ENCODE measurements around the gene PDE6B.
"Not testable (repeated sequence)": the region's sequence is repeated elsewhere in the genome, so short reads cannot be mapped to it uniquely, and the experiment has no call there.

PDE6B gene

DNA sequence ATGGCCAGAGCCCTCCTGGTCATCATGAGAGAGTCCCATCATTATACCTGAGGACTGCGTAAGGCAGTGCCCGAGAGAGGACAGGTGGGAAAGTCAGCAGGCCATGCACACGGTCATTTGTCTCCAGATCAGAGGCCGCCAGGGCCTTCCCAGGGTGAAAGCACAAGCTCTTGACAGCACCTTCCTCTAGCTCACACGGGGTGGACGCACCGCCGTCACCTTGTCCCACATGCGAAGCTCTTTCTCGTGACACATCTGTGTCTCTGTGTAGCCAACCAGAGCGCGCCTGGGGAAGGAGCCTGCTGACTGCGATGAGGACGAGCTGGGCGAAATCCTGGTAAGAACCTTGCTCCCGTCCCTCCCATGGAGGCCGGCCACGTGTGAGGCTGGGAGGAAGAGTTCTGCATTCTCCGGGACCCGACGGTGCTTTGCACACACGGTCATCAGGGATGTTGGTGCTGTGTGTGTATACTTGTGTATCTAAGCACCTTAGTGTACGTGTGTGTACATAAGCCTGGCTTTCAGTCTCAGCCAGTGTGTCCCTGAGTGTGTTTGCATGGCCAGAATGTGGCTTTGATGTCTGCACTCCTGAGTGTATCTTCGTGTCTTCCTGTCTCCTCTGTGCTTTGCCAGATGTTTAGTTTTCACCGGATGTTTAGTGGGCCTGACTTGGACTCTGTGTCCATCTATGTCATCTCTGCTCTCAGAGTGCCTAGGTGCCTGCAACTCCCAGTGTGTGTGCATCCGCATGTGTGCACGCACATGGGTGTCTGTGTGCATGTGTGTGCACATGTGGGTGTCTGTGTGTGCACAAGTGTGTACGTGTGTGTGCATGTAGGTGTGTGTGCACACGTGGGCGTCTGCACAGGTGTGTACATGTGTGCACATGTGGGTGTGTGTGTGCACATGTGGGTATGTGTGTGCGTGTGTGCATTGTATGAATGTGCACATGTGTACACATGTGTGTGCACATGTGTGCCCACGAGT lies 33.6 kb downstream of the PDE6B start:
- no peak for DNase-seq

DNA sequence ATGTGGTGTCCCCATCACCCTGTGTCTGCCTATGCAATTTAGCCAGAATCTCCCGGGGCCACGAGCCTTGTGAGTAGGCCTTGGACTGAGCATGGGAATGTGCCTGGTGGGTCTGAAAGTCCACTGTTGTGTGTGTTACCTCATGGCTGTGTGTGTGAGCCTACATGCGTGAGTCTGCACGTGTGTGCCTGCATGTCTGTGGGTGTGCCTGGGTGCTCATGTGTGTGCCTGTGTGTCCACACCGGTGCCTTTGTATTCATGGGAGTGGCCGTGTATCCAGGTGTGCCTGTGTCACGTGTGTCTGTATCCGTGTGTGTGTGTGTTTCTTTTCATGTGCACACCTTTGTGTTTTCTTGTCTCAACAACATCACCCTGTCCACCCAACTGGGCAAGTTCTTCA lies 34.5 kb downstream of the PDE6B start:
- DNase-seq: no peak

DNA sequence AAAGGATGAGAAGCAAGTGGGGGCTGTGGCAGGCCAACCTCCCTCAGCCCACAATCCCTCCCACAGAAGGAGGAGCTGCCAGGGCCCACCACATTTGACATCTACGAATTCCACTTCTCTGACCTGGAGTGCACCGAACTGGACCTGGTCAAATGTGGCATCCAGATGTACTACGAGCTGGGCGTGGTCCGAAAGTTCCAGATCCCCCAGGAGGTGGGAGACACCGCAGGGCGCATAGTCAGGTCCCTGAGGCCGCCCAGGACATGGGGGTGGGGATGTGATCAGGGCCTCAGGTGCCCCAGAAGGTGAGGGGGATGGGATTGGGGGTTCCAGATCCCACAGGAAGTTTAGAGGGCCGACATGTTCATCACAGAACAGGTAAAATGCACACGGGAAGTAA lies 35.0 kb downstream of the PDE6B start:
- no peak for DNase-seq

DNA sequence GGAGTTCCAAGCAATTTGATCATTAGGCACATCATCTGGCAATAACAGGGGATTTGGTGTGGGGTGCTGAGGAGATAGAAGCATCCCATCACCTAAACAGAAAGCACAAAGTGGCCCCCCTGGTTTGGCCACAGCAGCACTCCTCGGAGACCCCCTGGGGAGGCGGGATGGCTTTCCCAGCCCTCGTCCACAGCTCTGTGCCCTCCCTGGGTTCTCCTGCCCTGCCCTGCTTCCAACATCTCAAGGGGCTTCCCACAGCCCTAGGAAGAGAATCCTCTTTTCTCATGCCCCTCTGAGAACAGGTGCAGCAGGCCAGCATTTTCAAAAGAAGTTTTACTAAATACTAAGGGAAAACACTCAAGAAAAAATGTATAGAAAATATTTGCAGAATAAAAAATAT lies 35.9 kb downstream of the PDE6B start:
- no peak for DNase-seq

DNA sequence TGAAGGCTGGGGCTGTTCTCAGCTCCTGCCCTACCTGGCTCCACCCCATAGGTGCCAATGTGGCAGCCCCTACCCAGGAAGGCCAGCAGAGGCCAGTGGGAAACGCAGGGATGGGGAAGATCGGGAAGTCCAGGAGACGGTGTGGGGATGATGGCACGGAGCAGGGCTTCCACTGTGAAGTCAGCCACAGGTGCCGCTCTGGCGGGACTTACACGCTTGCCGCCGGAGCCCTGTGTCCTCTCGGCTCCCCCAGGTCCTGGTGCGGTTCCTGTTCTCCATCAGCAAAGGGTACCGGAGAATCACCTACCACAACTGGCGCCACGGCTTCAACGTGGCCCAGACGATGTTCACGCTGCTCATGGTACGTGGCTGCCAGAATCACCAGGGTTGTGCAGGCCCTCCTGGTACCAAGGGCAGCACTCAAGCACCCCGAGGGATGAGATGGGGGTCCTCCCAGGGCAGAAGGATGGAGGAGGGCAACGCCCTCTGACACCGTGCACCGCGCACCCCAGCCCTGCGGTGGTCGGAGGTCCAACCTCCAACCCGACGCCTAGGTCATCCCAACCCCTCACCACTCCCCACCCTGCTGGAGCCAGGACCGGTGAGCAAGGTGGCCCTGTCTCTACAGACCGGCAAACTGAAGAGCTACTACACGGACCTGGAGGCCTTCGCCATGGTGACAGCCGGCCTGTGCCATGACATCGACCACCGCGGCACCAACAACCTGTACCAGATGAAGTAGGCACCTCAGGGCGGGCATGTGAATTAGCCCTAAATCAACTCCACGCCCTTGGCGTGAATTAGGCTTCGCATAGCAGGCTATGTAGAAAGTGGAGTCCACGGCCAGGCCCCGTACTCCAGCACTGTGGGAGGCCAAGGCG lies 36.7 kb downstream of the PDE6B start:
- no peak for DNase-seq

DNA sequence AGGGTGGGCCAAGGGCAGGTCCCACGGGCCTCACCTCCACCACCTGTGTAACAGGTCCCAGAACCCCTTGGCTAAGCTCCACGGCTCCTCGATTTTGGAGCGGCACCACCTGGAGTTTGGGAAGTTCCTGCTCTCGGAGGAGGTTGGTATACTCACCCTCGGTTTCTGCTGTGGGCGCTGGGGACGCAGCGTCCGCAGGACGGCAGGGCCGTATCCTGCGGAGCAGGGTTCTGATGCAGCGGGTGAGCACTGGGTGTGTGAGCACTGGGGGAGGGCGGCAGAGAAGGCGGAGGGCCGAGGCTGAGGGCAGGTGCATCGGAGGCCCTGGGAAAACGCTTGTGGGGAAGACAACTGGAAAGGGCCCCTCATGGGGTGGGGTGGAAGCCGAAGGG lies 37.7 kb downstream of the PDE6B start:
- no peak for DNase-seq

DNA sequence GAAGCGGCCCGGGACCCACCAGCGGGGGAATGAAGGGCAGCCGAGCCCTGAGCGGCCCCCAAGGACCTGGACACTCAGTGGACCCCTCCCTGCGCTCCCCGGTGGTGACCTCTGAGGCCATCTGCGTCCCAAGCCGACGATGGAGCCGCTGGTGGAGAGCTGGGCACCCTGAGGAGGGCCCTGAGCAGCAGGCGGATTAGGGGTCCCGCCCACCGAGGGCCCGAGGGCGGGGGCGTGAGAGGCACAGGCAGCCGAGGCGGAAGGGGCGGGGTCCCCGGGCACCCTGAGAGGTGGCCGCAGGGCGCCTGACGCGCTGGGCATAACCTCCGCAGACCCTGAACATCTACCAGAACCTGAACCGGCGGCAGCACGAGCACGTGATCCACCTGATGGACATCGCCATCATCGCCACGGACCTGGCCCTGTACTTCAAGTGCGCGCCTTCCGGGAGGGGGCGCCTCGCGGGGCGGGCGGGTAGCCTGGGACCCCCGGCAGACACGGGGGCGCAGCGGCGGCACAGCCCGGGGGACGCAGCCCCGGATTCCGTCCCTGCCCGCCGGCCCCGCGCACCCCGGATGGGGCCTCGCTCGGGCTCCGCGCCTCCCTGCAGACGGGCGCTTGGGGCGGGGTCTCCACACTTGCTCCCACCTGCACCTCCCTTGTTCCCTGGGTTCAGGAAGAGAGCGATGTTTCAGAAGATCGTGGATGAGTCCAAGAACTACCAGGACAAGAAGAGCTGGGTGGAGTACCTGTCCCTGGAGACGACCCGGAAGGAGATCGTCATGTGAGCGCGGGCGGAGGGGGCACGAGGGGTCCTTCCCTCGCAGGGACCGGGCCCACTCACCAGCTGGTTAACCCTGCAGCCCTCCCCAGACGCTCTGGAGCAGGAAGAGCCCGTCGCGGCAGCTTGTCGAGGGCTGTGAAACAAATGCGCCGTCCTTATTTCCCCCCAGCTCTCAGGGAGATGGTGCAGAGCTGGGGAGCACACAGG lies 38.4 kb downstream of the PDE6B start:
- DNase-seq: peak; percentile 25

DNA sequence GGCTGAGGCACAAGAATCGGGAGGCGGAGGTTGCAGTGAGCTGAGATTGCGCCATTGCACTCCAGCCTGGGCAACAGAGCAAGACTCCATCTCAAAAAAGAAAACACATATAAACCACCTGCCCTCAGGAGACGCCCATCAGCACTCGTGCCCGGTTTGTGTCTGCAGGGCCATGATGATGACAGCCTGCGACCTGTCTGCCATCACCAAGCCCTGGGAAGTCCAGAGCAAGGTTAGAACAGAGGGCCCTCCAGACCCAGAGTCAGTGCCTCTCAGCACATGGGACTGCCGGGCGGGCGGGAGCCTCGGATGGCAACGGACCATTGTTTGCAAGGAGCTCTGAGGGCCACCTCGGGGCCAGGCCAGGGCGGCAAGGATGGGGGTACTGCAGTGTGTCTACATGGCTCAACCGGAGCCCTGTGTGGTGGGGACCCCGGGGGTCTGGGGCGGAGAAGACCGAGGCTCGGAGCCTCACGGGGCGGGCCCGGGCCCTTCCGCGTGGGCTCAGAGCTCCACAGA lies 39.4 kb downstream of the PDE6B start:
- no peak for DNase-seq

DNA sequence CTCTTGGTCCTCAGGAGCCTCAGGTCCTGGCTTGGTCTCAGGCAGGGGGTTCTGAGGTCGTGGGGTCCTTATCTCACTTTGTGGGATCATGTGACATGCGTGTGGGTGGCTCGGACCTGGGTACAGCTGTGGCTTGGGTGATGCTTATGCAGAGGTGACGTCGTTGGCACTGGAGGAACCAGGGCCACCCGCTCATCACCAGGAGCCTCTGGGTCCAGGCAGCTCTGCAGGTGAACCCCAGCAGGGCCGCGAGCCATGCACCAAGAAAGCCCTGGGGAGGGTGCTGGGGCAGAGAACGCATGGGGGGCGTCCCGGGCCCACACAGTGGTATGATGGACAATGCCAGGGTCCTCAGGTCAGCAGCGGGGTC lies 40.0 kb downstream of the PDE6B start:
- DNase-seq: no peak

DNA sequence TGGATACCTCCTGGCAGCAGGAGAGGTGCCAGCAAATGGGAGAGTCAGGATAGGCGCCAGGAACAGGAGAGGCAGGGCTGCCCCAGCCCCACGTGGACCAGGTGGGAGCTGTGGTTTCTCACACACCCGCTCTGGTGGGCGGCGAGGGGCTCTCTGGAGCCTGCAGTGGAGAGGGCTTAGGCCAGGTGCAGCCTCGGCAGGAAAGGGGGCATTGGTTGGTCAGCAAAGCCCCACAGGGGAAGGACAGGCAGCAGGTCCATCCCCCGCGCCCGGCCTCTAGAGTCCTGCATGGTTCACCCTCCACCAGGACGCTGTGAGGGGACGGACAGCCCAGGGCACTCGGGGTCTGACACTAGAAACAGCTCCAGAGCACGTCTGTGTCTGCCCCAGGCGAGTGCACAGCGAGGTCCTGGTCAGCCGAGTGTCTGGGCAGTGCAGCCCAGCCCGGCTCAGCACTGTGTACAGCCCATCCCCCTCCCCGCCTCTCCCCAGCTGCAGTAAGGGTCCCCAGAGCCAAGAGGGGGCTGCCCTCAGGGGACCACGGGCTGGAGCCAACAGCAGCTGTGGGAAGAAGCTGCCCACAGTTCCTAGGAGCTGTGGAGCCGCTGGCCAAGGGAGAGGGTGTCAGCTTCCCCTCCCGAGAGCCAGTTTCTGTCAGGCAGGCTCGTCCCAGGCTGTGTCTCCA lies 40.5 kb downstream of the PDE6B start:
- no peak for DNase-seq

DNA sequence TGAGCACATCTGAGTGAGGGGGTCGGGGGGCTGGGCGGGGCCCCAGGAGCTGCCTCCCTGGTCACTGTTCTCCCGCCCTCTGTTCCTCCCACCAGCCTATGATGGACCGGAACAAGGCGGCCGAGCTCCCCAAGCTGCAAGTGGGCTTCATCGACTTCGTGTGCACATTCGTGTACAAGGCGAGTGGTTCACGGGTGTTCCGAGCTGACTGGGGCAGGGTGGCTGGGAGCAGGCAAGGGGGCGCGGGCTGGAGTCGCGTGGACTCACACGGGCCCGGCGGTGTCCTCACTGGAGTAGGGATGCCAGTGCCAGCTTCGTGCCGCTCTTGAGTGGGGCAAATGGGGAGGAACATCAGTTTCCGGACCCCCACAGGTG lies 41.0 kb downstream of the PDE6B start:
- DNase-seq: no peak

DNA sequence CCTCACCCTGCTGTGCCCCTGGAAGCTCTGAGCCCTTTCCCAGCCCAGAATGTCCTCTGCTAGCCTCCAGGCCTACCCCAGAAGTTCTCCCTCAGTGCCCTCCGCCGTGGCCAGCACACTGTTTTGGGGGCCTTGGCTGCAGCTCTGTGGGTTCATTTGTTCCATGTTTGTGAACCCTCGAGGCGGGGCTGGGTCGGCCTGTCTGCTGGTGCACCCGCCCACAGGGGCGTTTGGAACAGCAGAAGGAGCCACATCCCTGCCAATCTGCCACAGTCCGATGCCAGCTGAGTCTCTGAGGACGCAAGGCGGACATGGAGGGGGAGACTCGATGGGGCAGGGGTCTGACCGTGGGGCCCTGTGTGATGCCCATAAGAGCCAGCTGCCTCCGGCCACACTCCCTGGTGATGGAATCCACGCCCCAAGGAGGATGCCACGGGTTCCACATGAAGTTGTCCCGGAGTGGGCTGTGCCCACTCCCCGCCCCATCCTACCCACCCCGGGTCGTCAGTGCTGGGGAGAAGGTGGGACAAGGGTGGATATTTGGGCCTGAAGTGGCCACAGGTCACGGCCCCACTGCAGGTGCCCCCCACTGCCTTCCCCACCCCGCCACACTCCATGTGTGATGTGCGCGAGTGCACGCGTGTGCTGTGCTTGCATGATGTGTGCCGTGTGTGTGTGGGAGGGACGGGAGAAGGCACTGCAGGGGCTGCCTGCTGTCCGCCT lies 41.6 kb downstream of the PDE6B start:
- DNase-seq: no peak

DNA sequence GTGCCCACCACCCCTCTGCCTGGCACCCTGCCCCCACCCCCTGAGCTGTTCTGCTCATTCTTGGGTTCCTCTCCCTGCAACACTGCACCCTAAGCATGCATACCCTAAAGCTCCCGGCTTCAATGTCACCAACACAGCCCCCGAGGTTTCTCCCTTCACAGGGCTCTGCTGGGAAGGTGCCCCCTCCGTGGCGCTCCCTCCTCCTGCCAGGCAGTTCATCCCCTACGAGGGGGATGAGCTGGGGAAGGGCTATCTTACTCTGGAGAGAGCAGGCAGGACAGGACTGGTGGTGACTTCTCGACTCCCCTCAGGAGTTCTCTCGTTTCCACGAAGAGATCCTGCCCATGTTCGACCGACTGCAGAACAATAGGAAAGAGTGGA lies 42.2 kb downstream of the PDE6B start:
- DNase-seq: no peak

DNA sequence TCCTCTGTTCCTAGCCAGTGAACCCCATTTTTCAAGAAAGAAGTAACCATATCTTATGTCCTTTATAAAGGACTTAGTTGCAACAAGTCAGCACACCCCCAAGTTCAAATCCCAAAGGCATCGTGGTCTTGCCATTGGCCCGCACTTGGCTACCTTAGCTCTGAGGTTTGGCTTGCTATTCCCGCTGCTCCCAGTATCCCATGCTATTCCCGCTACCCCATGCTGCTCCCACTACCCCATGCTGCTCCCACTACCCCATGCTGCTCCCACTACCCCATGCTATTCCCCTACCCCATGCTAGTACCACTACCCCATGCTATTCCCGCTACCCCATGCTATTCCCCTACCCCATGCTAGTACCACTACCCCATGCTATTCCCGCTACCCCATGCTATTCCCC lies 42.8 kb downstream of the PDE6B start:
- not testable (repeated sequence) for DNase-seq

DNA sequence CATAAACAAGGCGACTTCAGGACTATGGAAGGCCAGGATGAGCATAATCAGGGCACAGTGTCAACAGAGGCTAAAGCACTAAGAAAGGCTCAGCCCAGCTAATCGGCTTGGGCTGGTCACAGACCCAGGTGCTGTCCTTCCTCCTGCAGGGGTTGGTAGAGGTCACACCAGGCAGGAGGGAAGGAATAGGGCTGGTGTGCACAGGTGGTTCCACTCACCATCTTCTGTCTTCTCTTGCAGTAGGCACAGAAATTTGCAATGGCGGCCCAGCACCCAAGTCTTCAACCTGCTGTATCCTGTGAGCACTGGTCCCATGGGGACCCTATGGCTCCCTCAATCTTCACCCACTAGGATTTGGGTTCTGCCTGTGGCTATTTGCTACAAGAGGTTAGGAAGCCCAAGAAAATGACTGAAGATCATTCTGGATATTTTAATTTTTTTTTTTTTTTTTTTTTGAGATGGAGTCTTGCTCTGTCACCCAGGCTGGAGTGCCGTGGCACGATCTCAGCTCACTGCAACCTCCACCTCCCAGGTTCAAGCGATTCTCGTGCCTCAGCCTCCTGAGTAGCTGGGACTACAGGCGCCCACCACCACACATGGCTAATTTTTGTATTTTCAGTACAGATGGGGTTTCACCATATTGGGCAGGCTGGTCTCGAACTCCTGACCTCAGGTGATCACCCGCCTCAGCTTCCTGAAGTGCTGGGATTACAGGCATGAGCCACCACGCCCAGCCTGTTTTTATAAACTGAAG lies 44.6 kb downstream of the PDE6B start:
- DNase-seq: not testable (repeated sequence)

DNA sequence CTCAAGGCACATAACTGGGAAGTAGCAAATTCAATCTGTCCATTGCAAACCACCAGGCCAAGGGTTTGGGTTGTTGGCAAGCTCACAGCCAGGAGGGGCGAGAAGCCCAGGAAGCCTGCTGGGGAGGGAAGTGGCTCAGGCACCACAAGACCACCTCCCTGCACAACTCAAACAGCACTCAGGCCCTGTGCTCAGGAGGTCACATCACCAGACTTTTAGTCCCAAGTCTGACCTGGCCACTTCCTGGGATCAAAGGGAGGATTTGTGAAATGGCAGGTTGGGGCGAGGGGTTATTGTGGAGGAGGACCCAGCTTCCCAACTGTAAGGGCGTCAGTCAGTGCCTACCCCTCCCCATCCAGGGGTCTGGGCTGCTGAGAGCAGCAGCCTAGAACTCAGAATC lies 46.4 kb downstream of the PDE6B start:
- no peak for DNase-seq

DNA sequence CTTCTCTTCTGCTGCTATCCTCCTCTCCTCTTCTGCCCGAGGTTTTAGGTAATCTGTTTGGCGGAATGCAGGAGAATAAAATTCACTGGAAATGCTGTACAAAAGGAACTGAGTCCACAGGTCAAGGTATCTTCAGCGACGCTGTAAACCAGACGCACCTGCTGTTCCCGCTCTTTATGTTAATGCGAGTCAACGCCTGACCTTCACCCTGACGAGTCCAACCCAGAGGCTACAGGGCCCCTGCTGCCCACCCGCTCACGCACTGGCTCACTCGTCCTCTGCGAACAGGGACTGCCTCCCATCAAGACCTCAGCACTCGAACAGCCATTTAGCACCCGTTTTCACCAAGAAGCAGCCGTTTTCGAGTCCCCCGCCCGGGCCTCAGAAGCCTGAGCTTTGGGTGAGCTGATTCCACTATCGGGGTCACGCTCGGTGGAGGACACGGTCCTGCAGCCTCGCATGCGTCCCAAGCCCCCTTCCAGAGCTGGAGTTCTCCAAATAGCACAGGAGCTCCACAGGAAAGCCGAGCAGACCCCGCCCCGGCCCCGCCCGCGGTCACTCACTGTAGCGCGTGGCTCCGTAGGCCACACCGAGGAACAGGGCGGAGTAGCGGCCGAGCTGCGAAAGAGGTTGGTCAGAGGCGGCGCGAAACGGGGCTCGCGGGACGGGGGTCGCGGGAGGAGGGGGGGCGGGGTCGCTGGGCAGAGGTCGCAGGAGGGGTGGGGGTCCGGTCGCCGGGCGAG lies 48.1 kb downstream of the PDE6B start:
- no peak for DNase-seq

DNA sequence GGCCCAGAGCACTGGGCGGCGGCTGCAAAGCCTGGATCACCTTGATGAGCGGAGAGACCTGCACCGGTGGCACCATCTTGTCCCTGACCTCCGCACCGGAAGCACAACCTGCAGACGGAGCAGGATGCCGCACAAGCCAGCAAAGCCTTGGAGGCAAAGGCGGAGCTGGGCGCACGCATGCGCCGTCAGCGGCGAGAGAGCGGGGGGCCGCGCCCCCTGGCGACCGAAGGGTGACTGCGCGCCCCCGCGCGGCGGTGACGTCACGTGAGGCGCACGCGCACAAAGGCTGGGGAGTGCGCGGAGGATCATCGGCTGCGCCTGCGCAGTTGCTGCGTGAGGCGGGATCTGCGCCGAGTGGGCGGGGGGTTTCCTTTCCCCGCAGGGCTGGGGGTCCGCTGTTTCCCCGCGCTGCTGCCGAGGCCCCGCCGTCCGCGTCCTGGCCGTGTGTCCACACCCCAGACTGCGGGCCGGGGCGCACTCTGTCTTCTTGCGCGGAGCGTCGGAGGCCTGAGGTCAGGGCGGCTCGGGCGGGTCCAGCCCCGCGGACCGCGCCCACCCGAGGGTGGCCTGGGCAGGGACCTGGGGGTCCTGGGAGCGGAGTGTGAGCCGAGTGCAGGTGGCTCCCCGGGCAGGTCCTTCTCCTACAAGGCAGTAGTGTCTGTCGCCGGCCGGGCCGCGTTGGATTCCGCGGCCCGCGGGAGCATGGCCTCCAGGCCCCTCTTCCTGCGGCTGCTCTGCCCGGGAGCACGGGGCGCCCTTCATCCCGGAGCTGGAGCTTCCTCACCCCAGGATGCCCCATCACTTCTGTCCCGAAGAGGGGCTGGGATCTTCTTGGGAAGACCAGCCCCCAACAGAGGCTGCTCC lies 49.0 kb downstream of the PDE6B start, which contains the start of the genes ATP5ME and MYL5:
TSS of gene ATP5ME (minus strand) at position 105 of the 864 bp plus-strand sequence. CDS start at position 76, 29 bp downstream.
TSS of gene MYL5 (plus strand) at position 371 of the 864 bp plus-strand sequence. CDS start 3,485 bp downstream, outside the sequence.
- peak; percentile 79 for DNase-seq
